HEK293 (cell line): ENCODE results near the gene NUDT4.

Source experiments
- CTCF ChIA-PET: fragments of 350-600 bp; formaldehyde crosslinking; extraction: SDS; loops from one replicate; lab custom pipeline; 2021; ENCODE audit warnings: antibody characterized with exemption; lab: Yijun Ruan, JAX
- POLR2A ChIA-PET: fragments of 300-600 bp; formaldehyde crosslinking; extraction: SDS; loops from one replicate; lab custom pipeline; 2020; ENCODE audit warnings: antibody characterized with exemption, inconsistent platforms; lab: Yijun Ruan, JAX
- H3K27ac ChIP-seq: fragments of 200-500 bp; sonication (Bioruptor generic); 2 replicates; pipeline ENCODE4 v1.5.1; 2014; ENCODE audit warnings: low read depth, low read length, control low read depth, inconsistent platforms; ENCODE audit errors: extremely low read depth
- H3K36me3 ChIP-seq, 2 experiments: fragments of 200-500 bp in 1 of 2; sonication (Bioruptor generic) in 1 of 2; 1 replicate in 1 of 2; 2 replicates in 1 of 2; pipeline ENCODE4 v1.5.1; 2014 to 2017; ENCODE audit warnings: inconsistent platforms in 2 of 2, low read length in 2 of 2; ENCODE audit not compliant: control insufficient read depth in 2 of 2, insufficient read depth in 1 of 2
- H3K4me1 ChIP-seq: fragments of 200-500 bp; sonication (Bioruptor generic); 2 replicates; pipeline ENCODE4 v1.5.1; 2014; ENCODE audit warnings: mild to moderate bottlenecking, low read length, inconsistent platforms; ENCODE audit not compliant: control insufficient read depth, insufficient read depth
- H3K4me3 ChIP-seq: 2 replicates; pipeline ENCODE4 v1.5.1; 2011; ENCODE audit warnings: low read depth, mild to moderate bottlenecking, control low read depth, low read length, moderate library complexity
- H3K9me3 ChIP-seq: fragments of 200-500 bp; sonication (Bioruptor generic); 2 replicates; pipeline ENCODE4 v1.5.1; 2014; ENCODE audit warnings: low read depth, low read length, inconsistent platforms; ENCODE audit not compliant: control insufficient read depth, insufficient read depth
- BCL11B ChIP-seq: fragments of 450-650 bp; formaldehyde crosslinking; IDR thresholded peaks from 2 replicates; pipeline ENCODE4 v1.5.1; 2016; ENCODE audit warnings: low read depth, missing biosample characterization, missing genetic modification characterization
- HOXA7 ChIP-seq: sonication (generic); formaldehyde crosslinking; IDR thresholded peaks from 2 replicates; pipeline ENCODE4 v1.8.1; 2022; ENCODE audit warnings: missing genetic modification reagents, borderline replicate concordance
- KLF16 ChIP-seq: fragments of 450-650 bp; formaldehyde crosslinking; IDR thresholded peaks from 2 replicates; pipeline ENCODE4 v1.5.1; 2017; ENCODE audit warnings: missing biosample characterization, missing genetic modification characterization
- KLF9 ChIP-seq: fragments of 450-650 bp; formaldehyde crosslinking; IDR thresholded peaks from 2 replicates; pipeline ENCODE4 v1.5.1; 2016; ENCODE audit warnings: missing biosample characterization, missing genetic modification characterization, low read depth
- PRDM1 ChIP-seq: fragments of 450-650 bp; formaldehyde crosslinking; IDR thresholded peaks from 2 replicates; pipeline ENCODE4; 2016; ENCODE audit warnings: missing biosample characterization, missing genetic modification characterization
- RBAK ChIP-seq: fragments of 450-650 bp; formaldehyde crosslinking; IDR thresholded peaks from 2 replicates; pipeline ENCODE4 v1.5.1; 2016; ENCODE audit warnings: missing biosample characterization, missing genetic modification characterization
- SCRT1 ChIP-seq: fragments of 450-650 bp; formaldehyde crosslinking; IDR thresholded peaks from 2 replicates; pipeline ENCODE4 v1.5.1; 2016; ENCODE audit warnings: missing biosample characterization, missing genetic modification characterization, borderline replicate concordance
- SETDB1 ChIP-seq: IDR thresholded peaks from one replicate; pipeline ENCODE4 v1.6.1; 2017; ENCODE audit warnings: mild to moderate bottlenecking, low read length, moderate library complexity, mixed read lengths; ENCODE audit not compliant: insufficient read length
- SP2 ChIP-seq: fragments of 450-650 bp; formaldehyde crosslinking; IDR thresholded peaks from 2 replicates; pipeline ENCODE4 v1.5.1; 2016; ENCODE audit warnings: missing biosample characterization, missing genetic modification characterization
- ZBTB17 ChIP-seq: fragments of 450-650 bp; formaldehyde crosslinking; IDR thresholded peaks from 2 replicates; pipeline ENCODE4 v1.5.1; 2016; ENCODE audit warnings: missing biosample characterization, missing genetic modification characterization
- ZEB2 ChIP-seq: fragments of 450-650 bp; formaldehyde crosslinking; IDR thresholded peaks from 2 replicates; pipeline ENCODE4 v1.5.1; 2016; ENCODE audit warnings: missing biosample characterization, missing genetic modification characterization
- ZIC2 ChIP-seq: fragments of 450-650 bp; formaldehyde crosslinking; IDR thresholded peaks from 2 replicates; pipeline ENCODE4 v1.5.1; 2016; ENCODE audit warnings: missing biosample characterization, missing genetic modification characterization
- ZNF146 ChIP-seq: fragments of 450-650 bp; formaldehyde crosslinking; IDR thresholded peaks from 2 replicates; pipeline ENCODE4 v1.5.1; 2016; ENCODE audit warnings: missing biosample characterization, missing genetic modification characterization
- ZNF18 ChIP-seq: fragments of 450-650 bp; formaldehyde crosslinking; IDR thresholded peaks from 2 replicates; pipeline ENCODE4 v1.5.1; 2016; ENCODE audit warnings: missing biosample characterization, missing genetic modification characterization
- ZNF202 ChIP-seq: fragments of 450-650 bp; formaldehyde crosslinking; IDR thresholded peaks from 2 replicates; pipeline ENCODE4 v1.5.1; 2016; ENCODE audit warnings: missing biosample characterization, missing genetic modification characterization, borderline replicate concordance
- ZNF350 ChIP-seq: fragments of 450-650 bp; formaldehyde crosslinking; IDR thresholded peaks from 2 replicates; pipeline ENCODE4 v1.5.0; 2017; ENCODE audit warnings: missing biosample characterization, mild to moderate bottlenecking, missing genetic modification characterization
- ZNF366 ChIP-seq: fragments of 450-650 bp; formaldehyde crosslinking; conservative IDR thresholded peaks from 2 replicates; pipeline ENCODE4 v1.5.1; 2016; ENCODE audit warnings: missing biosample characterization, missing genetic modification characterization
- ZNF555 ChIP-seq: fragments of 450-650 bp; formaldehyde crosslinking; conservative IDR thresholded peaks from 2 replicates; pipeline ENCODE4 v1.5.1; 2017; ENCODE audit warnings: missing biosample characterization, mild to moderate bottlenecking, missing genetic modification characterization, inconsistent platforms
- ZNF658 ChIP-seq: fragments of 450-650 bp; formaldehyde crosslinking; IDR thresholded peaks from 2 replicates; pipeline ENCODE4; 2016; ENCODE audit warnings: missing biosample characterization, missing genetic modification characterization
- TF ChIP-seq, protein P1 (sequence below): fragments of 450-650 bp; formaldehyde crosslinking; IDR thresholded peaks from 2 replicates; pipeline ENCODE4 v1.5.1; 2017; ENCODE audit warnings: missing biosample characterization, missing genetic modification characterization

The NUDT4 gene

DNA sequence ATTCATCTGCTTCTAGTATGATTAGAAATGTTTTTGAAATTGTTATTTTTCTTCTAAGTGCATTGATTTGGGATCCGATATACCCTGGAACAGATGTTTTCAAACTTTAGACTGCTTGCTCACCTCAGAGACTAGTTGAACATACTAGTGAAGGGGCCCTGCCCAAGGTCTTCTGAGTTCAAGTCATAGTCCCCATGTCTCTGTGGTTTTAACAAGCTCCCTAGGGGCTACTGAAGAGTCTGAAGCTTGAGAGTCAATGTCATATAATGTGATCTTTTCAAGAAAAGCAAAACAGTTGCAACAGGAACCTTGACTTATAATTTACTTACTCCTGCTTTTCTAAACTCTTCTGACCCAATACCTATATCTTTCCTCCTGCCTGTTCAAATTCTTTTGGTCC is 71.6 kb downstream of the NUDT4 start (continued):
- no peak for TF ChIP-seq ZNF366 (tag by site-specific recombination)

- H3K4me3 ChIP-seq: no peak overlapping the region
- no peaks in the 10 kb centered on the region for H3K9me3 ChIP-seq
- CTCF ChIA-PET: no interaction called here
- TF ChIP-seq PRDM1: peak; percentile 77
- TF ChIP-seq ZNF555 (tag by site-specific recombination): no peak
- TF ChIP-seq BCL11B: no peak
- TF ChIP-seq SETDB1: peak; percentile 3
- 0 out of 2 replicates have a peak, but pooled peaks have one; percentile 25 for TF ChIP-seq ZBTB17 (tag by site-specific recombination)
- TF ChIP-seq, all 188 proteins: peak for 3
- no peaks in the 10 kb centered on the region for H3K36me3 ChIP-seq
- no peaks in the 10 kb centered on the region for H3K4me1 ChIP-seq
- POLR2A ChIA-PET: no interaction called here
- no peak overlapping the region for H3K27ac ChIP-seq
Measured at GRCh38 chr12:93451423-93452158, 73.9 kb downstream of the NUDT4 start.

- TF ChIP-seq ZEB2: no peak
- no peak for TF ChIP-seq ZNF18 (tag by site-specific recombination)
- no peak for TF ChIP-seq KLF9
- no peak for TF ChIP-seq SCRT1 (tag by site-specific recombination)
- TF ChIP-seq ZNF146: no peak
- TF ChIP-seq KLF16: no peak
- no peak for TF ChIP-seq ZNF658 (tag by site-specific recombination)
- TF ChIP-seq, protein P1, sequence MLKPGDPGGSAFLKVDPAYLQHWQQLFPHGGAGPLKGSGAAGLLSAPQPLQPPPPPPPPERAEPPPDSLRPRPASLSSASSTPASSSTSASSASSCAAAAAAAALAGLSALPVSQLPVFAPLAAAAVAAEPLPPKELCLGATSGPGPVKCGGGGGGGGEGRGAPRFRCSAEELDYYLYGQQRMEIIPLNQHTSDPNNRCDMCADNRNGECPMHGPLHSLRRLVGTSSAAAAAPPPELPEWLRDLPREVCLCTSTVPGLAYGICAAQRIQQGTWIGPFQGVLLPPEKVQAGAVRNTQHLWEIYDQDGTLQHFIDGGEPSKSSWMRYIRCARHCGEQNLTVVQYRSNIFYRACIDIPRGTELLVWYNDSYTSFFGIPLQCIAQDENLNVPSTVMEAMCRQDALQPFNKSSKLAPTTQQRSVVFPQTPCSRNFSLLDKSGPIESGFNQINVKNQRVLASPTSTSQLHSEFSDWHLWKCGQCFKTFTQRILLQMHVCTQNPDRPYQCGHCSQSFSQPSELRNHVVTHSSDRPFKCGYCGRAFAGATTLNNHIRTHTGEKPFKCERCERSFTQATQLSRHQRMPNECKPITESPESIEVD: no peak
- no peak for TF ChIP-seq ZIC2 (tag by site-specific recombination)
- TF ChIP-seq HOXA7: no peak
- TF ChIP-seq ZNF202 (tag by site-specific recombination): no peak
- TF ChIP-seq RBAK (tag by site-specific recombination): no peak
- no peak for TF ChIP-seq ZNF350 (tag by site-specific recombination)
- TF ChIP-seq SETDB1: no peak
- TF ChIP-seq SP2 (tag by site-specific recombination): no peak
- TF ChIP-seq ZNF555 (tag by site-specific recombination): no peak
Measured at GRCh38 chr12:93453633-93454032, 75.9 kb downstream of the NUDT4 start.

More at GRCh38 chr12:93453633-93454032, 75.9 kb downstream of the NUDT4 start:
- Histone ChIP-seq H3K9me3 (no peaks in the 10 kb centered on the region), H3K36me3 (no peaks in the 10 kb centered on the region), H3K27ac (no peak overlapping the region), H3K4me1 (no peaks in the 10 kb centered on the region), H3K4me3 (no peak overlapping the region)
- ChIA-PET CTCF (no interaction called here), POLR2A (no interaction called here)
